HEK293 (cell line): ENCODE measurements around the gene HDAC1.

Experiments used
- CTCF ChIP-seq: fragments of 450-650 bp; formaldehyde crosslinking; IDR thresholded peaks from 2 replicates; pipeline ENCODE4 v1.5.1; 2016; ENCODE audit warnings: missing biosample characterization, missing genetic modification characterization
- ZFHX2 ChIP-seq: fragments of 450-650 bp; formaldehyde crosslinking; conservative IDR thresholded peaks from 2 replicates; pipeline ENCODE4 v1.5.1; 2016; ENCODE audit warnings: missing biosample characterization, missing genetic modification characterization
- ZNF121 ChIP-seq: fragments of 450-650 bp; formaldehyde crosslinking; IDR thresholded peaks from 2 replicates; pipeline ENCODE4 v1.5.1; 2016; ENCODE audit warnings: missing biosample characterization, missing genetic modification characterization
- ZNF792 ChIP-seq: fragments of 450-650 bp; formaldehyde crosslinking; IDR thresholded peaks from 2 replicates; pipeline ENCODE4 v1.5.1; 2016; ENCODE audit warnings: missing biosample characterization, missing genetic modification characterization

GRCh38 chr1:32246888-32247273 lies 45.0 kb upstream of the HDAC1 start, which contains the start of gene FAM167B:
- TF ChIP-seq ZNF121 (tag by site-specific recombination) (no peak), ZNF792 (no peak), CTCF (tag by site-specific recombination) (no peak), ZFHX2 (tag by site-specific recombination) (no peak)
